ENCODE data around the gene TRIM44. TPM values are rescaled to one million over a fixed set of nuclear protein-coding genes. Genes with fewer than 3 reads are reported as not detected.
"Not testable (repeated sequence)": the region's sequence is repeated elsewhere in the genome, so short reads cannot be mapped to it uniquely, and the experiment has no call there.

The TRIM44 gene
- total RNA-seq, 2 experiments from 2014 or later, result 40.9 to 41.1 TPM

DNA sequence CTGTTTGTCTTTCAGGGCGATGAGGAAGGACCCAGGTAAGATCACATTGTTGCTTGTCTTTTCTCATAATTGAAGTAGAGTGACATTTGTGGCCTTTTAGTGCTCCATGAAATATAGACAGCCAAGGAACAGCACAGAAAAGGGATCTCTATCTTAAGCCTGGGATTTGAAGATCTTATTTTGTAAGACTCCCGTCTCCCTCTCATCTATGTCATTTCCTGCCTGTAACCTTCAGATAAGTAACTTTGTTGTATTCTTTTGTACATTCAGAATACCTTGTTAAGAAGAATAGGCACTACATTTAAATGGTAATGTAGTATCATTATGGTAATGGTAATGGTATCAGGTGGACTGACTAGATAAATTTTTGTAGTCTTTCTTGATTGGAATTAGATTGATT is 72.8 kb downstream of the TRIM44 start:
- H3K9me3 Mint-ChIP-seq, result peaks cover 11% of the 10 kb centered on the region

DNA sequence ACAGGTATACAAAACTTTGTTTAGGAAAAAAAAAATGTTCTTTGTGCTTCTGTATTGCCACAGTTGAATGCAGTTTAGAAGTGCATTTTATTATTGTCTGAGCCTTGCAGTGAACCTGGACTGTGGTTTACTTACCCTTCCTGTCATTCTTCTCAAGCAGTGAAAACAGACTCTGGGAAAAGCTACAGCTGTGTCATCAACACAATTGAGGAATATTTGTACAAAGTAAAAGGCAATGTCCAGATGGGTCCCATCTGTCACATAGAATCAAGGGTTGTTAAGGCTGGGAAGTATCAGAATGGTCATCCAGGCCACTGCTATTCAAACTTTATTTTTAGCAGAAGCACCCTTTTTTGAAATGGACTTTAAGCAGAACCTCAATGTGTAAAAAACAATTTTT is 73.3 kb downstream of the TRIM44 start:
- H3K9me3 Mint-ChIP-seq, result peaks cover 11% of the 10 kb centered on the region
- no peak overlapping the region for H3K4me3 Mint-ChIP-seq
- peaks cover 73% of the 10 kb centered on the region for H3K36me3 Mint-ChIP-seq
- no peak overlapping the region for H3K27ac Mint-ChIP-seq
- H3K27me3 Mint-ChIP-seq, result no peaks in the 10 kb centered on the region
- H3K4me1 Mint-ChIP-seq, result peaks cover 29% of the 10 kb centered on the region
- DNase-seq, result no peak

More for the DNA sequence above, 72.8 kb downstream of the TRIM44 start:
- no peak overlapping the region for H3K4me3 Mint-ChIP-seq
- H3K27ac Mint-ChIP-seq, result no peak overlapping the region
- H3K4me1 Mint-ChIP-seq, result peaks cover 24% of the 10 kb centered on the region
- DNase-seq, result no peak
- H3K36me3 Mint-ChIP-seq, result peaks cover 73% of the 10 kb centered on the region
- H3K27me3 Mint-ChIP-seq, result no peaks in the 10 kb centered on the region

DNA sequence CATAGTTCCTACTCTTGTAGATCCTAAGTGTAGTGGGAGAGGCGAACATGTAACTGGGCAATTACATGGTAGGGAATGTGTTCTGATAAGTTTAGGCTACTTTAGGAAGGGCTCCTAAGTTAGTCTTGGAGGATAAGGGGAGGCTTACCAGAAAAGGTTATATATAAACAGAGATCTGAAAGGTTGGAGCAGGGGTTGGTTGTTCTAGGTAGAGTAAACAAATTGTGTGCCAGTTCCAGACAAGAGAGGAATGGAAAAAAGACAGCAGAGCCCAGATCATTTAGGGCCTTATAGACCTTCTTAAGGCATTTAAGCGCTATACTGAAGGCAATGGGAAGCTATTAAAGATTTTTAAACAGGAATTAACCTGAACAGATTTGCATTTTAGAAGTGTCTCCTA is 74.4 kb downstream of the TRIM44 start:
- Mint-ChIP-seq H3K36me3 (peaks cover 73% of the 10 kb centered on the region), H3K27me3 (no peaks in the 10 kb centered on the region), H3K4me1 (peaks cover 32% of the 10 kb centered on the region), H3K9me3 (peaks cover 11% of the 10 kb centered on the region), H3K4me3 (no peak overlapping the region), H3K27ac (no peak overlapping the region)
- no peak for DNase-seq

DNA sequence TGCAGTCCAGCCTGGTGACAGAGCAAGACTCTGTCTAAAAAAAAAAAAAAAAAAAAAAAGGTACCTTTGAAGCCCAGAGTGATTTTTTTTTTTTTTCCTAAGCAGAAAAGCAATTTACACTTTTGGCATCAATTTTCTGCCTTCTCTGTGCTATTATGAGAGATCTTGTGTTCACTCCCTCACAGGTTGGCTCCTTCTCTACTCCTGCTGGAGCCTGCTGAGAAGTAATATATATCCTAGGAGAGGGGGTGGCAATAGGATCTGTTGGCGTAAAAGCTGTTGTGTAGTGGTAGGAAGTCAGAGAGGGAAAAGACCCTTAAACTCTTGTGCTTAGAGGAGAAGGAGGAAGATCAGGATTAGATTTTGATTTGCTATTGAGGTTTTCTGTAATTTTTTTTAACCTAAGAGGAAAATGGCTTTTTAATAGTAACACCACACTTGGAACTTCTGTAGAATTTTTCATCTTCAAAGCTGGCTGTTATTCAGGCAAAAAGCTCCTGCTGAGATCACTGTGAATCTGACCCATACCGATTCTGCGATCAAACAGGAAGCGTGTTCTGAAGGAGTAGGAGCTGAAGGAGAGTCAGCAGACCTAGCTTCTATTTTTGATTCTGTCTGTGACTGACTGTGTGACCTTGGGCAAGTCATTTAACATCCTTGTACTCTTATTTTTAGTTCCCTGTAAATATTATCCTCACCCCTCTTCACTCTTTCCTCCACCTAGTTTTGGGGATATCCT is 77.7 kb downstream of the TRIM44 start:
- Mint-ChIP-seq H3K27me3 (no peaks in the 10 kb centered on the region), H3K4me3 (no peak overlapping the region), H3K4me1 (peaks cover 23% of the 10 kb centered on the region), H3K9me3 (no peaks in the 10 kb centered on the region), H3K27ac (no peak overlapping the region), H3K36me3 (peaks cover 61% of the 10 kb centered on the region)
- no peak for DNase-seq

DNA sequence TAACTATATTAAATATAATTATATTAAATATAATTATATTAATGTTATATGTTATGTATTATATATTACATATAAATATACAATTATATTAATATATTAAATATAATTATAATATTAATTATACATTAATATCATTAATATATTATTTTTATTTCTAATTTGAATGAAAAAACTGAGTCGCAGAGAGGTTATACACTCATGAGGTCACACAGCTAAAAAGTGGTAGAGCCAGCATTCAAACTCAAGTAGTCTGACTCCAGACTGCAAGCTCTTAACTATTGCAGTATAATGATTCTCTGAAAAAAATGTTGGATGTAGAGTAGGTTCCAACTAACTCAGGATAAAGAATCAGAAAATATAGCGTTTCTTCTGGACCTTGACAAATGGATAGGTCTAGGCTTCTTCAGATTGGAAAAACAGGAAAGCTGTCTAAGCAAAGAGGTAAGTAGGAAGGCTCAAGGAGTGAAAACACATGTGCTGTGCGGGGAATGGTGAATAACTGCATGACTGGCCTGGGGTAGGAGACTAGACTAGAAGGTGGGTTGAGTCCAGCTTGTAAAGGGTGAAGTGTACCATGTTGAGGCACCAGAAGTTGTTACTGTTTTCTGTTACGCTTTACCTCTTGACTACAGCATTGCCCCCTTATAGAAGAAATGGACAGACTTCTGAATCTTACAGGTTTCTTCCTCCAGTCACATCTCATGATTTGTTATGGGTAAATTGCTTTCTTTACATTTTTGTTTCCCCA is 80.3 kb downstream of the TRIM44 start:
- Mint-ChIP-seq H3K4me1 (peaks cover 22% of the 10 kb centered on the region), H3K9me3 (no peaks in the 10 kb centered on the region), H3K27ac (no peak overlapping the region), H3K4me3 (no peak overlapping the region), H3K36me3 (peaks cover 62% of the 10 kb centered on the region), H3K27me3 (no peaks in the 10 kb centered on the region)
- DNase-seq, result no peak

DNA sequence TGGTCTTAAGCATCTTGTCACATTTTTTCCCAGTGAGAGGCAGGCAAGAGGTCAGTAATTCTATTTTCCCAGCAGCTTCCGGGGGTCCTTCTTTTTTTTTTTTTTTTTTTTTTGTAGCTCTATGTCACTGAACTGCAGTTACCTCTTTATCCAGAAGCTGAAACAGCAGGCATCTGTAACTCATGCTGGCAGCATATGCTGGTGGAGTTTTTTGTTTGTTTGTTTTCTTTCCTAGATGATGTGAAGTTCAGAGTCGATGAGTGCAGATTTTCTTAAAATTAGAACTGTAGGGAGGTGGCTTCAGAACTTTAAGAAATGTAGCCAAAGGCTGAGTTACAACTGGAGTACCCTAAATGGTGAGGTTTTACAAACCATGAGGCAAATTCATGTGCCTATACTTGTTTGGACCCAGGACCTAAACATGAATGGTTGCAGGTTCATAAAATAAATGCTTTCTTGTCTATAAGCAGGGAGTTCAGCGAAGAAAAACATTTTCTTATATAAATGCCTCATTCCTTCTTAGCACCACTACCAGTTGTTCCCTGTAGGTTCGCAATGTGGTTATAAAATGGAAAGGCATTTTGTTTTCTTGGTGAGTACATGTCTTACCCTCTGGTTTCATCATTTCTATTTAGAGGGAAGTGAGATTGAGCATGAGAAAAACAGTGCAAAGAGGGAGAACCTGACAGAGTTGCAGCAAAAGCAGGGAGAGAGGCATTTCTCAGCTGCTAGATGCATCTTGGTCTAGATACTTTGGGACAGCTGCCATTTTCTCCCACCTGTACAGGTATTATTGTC is 84.0 kb downstream of the TRIM44 start:
- H3K27me3 Mint-ChIP-seq, result no peaks in the 10 kb centered on the region
- H3K27ac Mint-ChIP-seq, result no peak overlapping the region
- peaks cover 2% of the 10 kb centered on the region for H3K4me1 Mint-ChIP-seq
- no peak for DNase-seq
- no peak overlapping the region for H3K4me3 Mint-ChIP-seq
- no peaks in the 10 kb centered on the region for H3K9me3 Mint-ChIP-seq
- peaks cover 56% of the 10 kb centered on the region for H3K36me3 Mint-ChIP-seq

DNA sequence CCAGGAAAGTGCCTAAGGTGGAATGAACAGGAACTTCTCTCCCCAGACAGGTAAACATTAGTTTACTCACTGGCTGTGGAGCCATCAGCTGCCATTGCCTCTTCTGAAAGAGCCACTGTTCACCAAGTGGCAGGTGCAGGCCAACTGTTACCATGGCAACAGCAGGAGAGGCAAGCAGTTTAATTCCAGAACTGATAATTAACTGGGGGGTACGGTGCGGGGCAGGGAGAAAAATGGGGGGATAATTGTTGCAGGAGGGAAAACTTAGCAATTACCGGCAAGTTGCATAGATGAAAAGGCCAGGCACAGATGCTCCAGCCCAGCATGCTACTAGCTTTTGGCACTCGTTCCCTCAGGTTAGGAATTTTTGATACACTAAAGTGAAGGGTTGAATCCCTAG is 85.1 kb downstream of the TRIM44 start:
- H3K27me3 Mint-ChIP-seq, result no peaks in the 10 kb centered on the region
- H3K9me3 Mint-ChIP-seq, result no peaks in the 10 kb centered on the region

DNA sequence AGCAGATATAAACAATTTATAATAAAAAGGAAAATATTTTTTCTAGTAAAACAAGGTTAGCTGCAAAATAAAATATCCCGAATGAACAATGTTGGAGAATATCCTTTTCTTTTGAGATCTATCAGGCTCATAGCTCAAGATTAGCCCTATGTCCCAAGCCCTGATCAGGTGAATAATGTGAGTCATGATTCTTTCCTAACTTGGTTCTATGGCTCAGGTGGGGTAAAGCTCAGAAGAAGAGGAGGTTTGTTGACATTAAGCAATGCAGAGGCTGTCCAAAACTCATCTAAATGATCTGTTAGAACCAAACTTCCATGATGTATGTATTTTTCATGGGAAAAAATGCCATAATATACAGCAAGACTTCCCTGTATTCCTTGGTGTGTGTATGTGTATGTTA is 86.1 kb downstream of the TRIM44 start:
- no peak overlapping the region for H3K27ac Mint-ChIP-seq
- no peak overlapping the region for H3K4me3 Mint-ChIP-seq
- peaks cover 56% of the 10 kb centered on the region for H3K36me3 Mint-ChIP-seq
- peaks cover 2% of the 10 kb centered on the region for H3K4me1 Mint-ChIP-seq
- H3K9me3 Mint-ChIP-seq, result no peaks in the 10 kb centered on the region
- no peaks in the 10 kb centered on the region for H3K27me3 Mint-ChIP-seq
- no peak for DNase-seq

More for the DNA sequence above, 85.1 kb downstream of the TRIM44 start:
- Mint-ChIP-seq H3K4me1 (peaks cover 2% of the 10 kb centered on the region), H3K27ac (no peak overlapping the region), H3K4me3 (no peak overlapping the region), H3K36me3 (peaks cover 57% of the 10 kb centered on the region)
- no peak for DNase-seq

DNA sequence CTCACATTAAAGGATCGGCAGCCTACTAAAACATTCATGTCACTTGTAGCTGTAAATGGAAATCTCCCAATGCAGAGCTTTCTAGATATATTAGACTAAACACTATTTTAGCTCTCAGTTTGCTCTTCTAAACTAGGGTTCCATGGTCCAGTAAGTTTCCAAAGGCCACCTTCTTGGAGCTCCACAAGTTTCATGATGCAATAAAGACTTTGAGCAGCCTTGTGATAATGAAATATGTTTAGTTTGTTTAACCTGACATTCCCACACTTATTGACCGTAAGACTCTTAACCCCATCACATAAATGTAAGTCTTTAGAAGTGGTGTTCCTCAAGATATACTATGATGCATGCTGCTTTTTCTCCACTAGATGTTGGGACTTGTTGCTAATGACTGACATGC is 87.7 kb downstream of the TRIM44 start:
- Mint-ChIP-seq H3K36me3 (peaks cover 58% of the 10 kb centered on the region), H3K4me1 (peaks cover 2% of the 10 kb centered on the region), H3K9me3 (peaks cover 4% of the 10 kb centered on the region), H3K27ac (no peak overlapping the region), H3K27me3 (no peaks in the 10 kb centered on the region), H3K4me3 (no peak overlapping the region)
- no peak for DNase-seq

DNA sequence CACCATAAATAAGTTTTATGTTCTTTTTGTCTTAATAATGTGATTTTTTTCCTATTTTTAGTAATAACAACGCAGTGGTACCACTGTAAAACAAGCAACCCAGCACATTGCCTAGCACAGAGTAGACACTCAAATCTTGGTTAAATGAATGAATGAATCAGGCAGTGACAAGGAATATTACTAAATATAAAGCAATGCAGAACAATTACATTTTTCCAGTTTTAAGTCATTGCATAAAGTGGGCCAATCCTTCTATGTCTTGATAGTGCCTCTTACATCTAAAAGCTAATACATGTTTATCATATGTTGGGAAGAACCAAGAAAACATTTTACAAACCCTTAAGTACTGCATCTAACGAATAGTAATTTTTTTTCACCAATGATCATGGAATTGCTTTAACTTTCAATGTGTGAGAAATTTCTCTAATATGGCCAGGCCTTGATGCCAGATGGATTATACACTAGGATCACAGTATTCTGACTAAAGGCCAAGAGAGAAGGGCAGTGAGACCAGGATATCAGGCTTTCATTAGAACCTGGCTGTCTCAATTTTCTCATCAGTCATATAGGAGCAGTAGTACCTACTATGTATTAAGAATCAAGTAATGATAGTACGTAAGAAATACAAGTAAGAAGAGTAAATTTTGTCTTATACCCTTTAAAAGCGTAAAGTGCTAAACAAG is 88.5 kb downstream of the TRIM44 start:
- no peak for DNase-seq
- Mint-ChIP-seq H3K36me3 (peaks cover 51% of the 10 kb centered on the region), H3K27ac (no peak overlapping the region), H3K4me1 (no peaks in the 10 kb centered on the region), H3K27me3 (no peaks in the 10 kb centered on the region), H3K4me3 (no peak overlapping the region), H3K9me3 (peaks cover 4% of the 10 kb centered on the region)

DNA sequence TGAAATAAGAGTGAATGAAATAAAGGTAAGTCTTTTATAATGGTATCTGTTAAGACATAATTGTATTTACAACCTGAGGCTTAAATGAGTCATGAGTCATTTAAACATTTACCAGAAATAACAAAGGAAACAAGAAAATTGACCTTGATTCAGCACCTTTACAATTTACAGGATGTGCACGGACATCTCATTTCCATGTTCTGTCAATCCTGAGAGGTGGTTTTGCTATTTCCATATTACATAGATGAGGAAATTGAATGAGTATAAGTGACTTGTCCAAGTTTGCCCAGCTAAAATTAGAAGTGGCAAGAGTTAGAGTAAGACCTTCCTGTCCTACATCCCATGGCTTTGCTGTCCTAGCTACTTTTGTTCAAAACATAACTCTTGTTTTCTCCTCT is 89.1 kb downstream of the TRIM44 start:
- H3K36me3 Mint-ChIP-seq, result peaks cover 47% of the 10 kb centered on the region
- no peaks in the 10 kb centered on the region for H3K27me3 Mint-ChIP-seq
- H3K4me3 Mint-ChIP-seq, result no peak overlapping the region
- no peaks in the 10 kb centered on the region for H3K4me1 Mint-ChIP-seq
- H3K27ac Mint-ChIP-seq, result no peak overlapping the region
- peaks cover 4% of the 10 kb centered on the region for H3K9me3 Mint-ChIP-seq
- DNase-seq, result no peak

DNA sequence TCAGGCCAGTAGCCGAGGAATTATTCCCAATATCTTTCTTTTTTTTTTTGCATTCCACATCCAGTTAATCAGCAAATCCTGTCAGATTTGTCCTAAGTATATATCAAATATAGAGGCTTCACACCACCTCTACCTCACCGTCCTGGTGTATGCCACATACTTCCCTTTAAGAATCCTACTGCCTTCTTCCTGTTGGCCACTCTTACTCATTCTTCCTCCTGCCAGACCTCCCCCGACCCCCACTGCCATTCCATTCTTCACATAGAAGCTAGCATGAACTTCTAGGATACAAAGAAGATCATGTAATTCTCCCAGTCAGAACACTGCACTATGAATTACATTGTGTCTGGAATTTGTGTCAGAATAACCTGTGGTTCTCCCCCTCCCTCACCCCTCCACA is 89.5 kb downstream of the TRIM44 start:
- no peak overlapping the region for H3K27ac Mint-ChIP-seq
- no peak for DNase-seq
- H3K9me3 Mint-ChIP-seq, result peaks cover 7% of the 10 kb centered on the region
- no peaks in the 10 kb centered on the region for H3K4me1 Mint-ChIP-seq
- H3K36me3 Mint-ChIP-seq, result peaks cover 48% of the 10 kb centered on the region
- no peaks in the 10 kb centered on the region for H3K27me3 Mint-ChIP-seq
- no peak overlapping the region for H3K4me3 Mint-ChIP-seq

DNA sequence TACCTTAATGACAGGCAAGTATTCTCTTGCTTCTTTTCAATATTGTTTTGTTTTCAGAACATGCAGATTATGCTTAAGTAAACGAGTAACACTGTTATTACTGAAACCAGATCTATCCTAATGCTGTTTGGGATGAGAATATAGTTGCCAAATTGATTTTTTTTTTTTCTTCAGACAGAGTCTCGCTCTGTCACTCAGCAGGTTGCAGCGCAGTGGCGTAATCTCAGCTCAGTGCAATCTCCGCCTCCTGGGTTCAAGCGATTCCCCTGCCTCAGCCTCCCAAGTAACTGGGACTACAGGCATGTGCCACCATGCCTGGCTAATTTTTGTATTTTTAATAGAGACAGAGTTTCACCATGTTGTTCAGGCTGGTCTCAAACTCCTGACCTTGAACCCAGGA is 91.0 kb downstream of the TRIM44 start:
- H3K4me1 Mint-ChIP-seq, H3K27ac Mint-ChIP-seq, H3K4me3 Mint-ChIP-seq, DNase-seq, H3K27me3 Mint-ChIP-seq: not testable (repeated sequence)
- peaks cover 52% of the 10 kb centered on the region for H3K36me3 Mint-ChIP-seq
- H3K9me3 Mint-ChIP-seq, result peaks cover 13% of the 10 kb centered on the region

DNA sequence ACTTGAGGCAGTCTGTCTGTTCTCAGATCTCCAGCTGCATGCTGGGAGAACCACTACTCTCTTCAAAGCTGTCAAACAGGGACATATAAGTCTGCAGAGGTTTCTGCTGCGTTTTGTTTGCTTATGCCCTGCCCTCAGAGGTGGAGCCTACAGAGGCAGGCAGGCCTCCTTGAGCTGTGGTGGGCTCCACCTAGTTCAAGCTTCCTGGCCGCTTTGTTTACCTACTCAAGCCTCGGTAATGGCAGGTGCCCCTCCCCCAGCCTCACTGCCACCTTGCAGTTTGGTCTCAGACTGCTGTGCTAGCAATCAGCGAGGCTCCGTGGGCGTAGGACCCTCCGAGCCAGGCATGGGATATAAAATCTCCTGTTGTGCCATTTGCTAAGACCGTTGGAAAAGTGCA is 97.4 kb downstream of the TRIM44 start:
- H3K4me3 Mint-ChIP-seq, H3K27me3 Mint-ChIP-seq, H3K27ac Mint-ChIP-seq, DNase-seq: not testable (repeated sequence)
- peaks cover 16% of the 10 kb centered on the region for H3K9me3 Mint-ChIP-seq
- H3K36me3 Mint-ChIP-seq, result peaks cover 50% of the 10 kb centered on the region
- peaks cover 31% of the 10 kb centered on the region for H3K4me1 Mint-ChIP-seq

DNA sequence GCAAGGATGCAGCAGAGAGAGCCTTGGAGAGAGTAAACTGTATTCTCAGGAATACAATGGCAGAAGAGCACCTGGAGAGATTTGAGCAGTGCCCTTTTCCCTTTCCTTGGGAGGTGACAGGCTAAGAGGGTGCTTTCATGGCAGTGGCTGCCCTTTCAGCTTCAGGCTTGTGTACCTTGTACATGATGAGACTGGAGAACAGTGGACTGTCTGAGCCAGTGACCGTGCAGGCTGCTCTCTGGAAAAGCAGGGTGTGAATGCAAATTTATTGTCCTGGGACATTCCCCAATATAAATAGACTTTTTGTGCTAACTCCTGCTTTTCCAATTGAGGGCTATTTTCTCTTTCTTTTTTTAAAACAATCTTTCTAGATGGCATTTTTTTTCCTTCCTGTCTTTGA is 99.3 kb downstream of the TRIM44 start:
- Mint-ChIP-seq H3K36me3 (peaks cover 59% of the 10 kb centered on the region), H3K4me1 (peaks cover 34% of the 10 kb centered on the region), H3K27ac (no peak overlapping the region), H3K27me3 (no peaks in the 10 kb centered on the region), H3K4me3 (no peak overlapping the region), H3K9me3 (peaks cover 12% of the 10 kb centered on the region)
- no peak for DNase-seq
